ENCODE results near the gene TNFSF11. TPM values are rescaled to one million over a fixed set of nuclear protein-coding genes. Genes with fewer than 3 reads are reported as not detected.
A peak's percentile ranks its signal among the peaks of the same experiment; 100 is the strongest.
"Not testable (repeated sequence)": the region's sequence is repeated elsewhere in the genome, so short reads cannot be mapped to it uniquely, and the experiment has no call there.

Gene TNFSF11
- total RNA-seq, 1 experiment from 2014 or later: 0.90 TPM

- Histone ChIP-seq H3K36me3 (replicated peaks; ENCODE audit: control insufficient read depth, insufficient read depth, low read length) (no peaks in the 10 kb centered on the region), H3K4me3 (ENCODE audit: insufficient read depth, low read depth, low read length) (no peak overlapping the region), H3K27me3 (ENCODE audit: control insufficient read depth, insufficient read depth, low read length) (no peaks in the 10 kb centered on the region)
- DNase-seq: no peak
These were observed 25.0 kb upstream of the TNFSF11 start for GRCh38 chr13:42548731-42549551.

- H3K36me3 ChIP-seq (replicated peaks; ENCODE audit: control insufficient read depth, insufficient read depth, low read length): no peaks in the 10 kb centered on the region
- no peaks in the 10 kb centered on the region for H3K27me3 ChIP-seq (ENCODE audit: control insufficient read depth, insufficient read depth, low read length)
- H3K4me3 ChIP-seq (ENCODE audit: insufficient read depth, low read depth, low read length): no peak overlapping the region
- DNase-seq: no peak
These were observed 24.4 kb upstream of the TNFSF11 start for GRCh38 chr13:42549552-42549936.

GRCh38 chr13:42551611-42552010, 22.3 kb upstream of the TNFSF11 start:
- no peak for DNase-seq
- Histone ChIP-seq H3K36me3 (replicated peaks; ENCODE audit: control insufficient read depth, insufficient read depth, low read length) (no peaks in the 10 kb centered on the region), H3K27me3 (ENCODE audit: control insufficient read depth, insufficient read depth, low read length) (no peaks in the 10 kb centered on the region), H3K4me3 (ENCODE audit: insufficient read depth, low read depth, low read length) (no peak overlapping the region)

- DNase-seq: no peak
- H3K36me3 ChIP-seq (replicated peaks; ENCODE audit: control insufficient read depth, insufficient read depth, low read length): no peaks in the 10 kb centered on the region
- H3K27me3 ChIP-seq (ENCODE audit: control insufficient read depth, insufficient read depth, low read length): no peaks in the 10 kb centered on the region
- no peak overlapping the region for H3K4me3 ChIP-seq (ENCODE audit: insufficient read depth, low read depth, low read length)
These were observed 20.6 kb upstream of the TNFSF11 start for GRCh38 chr13:42553098-42554046.

- no peaks in the 10 kb centered on the region for H3K36me3 ChIP-seq (replicated peaks; ENCODE audit: control insufficient read depth, insufficient read depth, low read length)
- no peak for DNase-seq
- no peaks in the 10 kb centered on the region for H3K27me3 ChIP-seq (ENCODE audit: control insufficient read depth, insufficient read depth, low read length)
- no peak overlapping the region for H3K4me3 ChIP-seq (ENCODE audit: insufficient read depth, low read depth, low read length)
These were observed 14.9 kb upstream of the TNFSF11 start for GRCh38 chr13:42559057-42559456.

- H3K36me3 ChIP-seq (replicated peaks; ENCODE audit: control insufficient read depth, insufficient read depth, low read length); H3K4me3 ChIP-seq (ENCODE audit: insufficient read depth, low read depth, low read length); DNase-seq; H3K27me3 ChIP-seq (ENCODE audit: control insufficient read depth, insufficient read depth, low read length): not testable (repeated sequence)
These were observed 14.3 kb upstream of the TNFSF11 start for GRCh38 chr13:42559573-42560218.

- H3K4me3 ChIP-seq (ENCODE audit: insufficient read depth, low read depth, low read length); DNase-seq; H3K36me3 ChIP-seq (replicated peaks; ENCODE audit: control insufficient read depth, insufficient read depth, low read length); H3K27me3 ChIP-seq (ENCODE audit: control insufficient read depth, insufficient read depth, low read length): not testable (repeated sequence)
These were observed 13.6 kb upstream of the TNFSF11 start for GRCh38 chr13:42560320-42560719.

- H3K36me3 ChIP-seq (replicated peaks; ENCODE audit: control insufficient read depth, insufficient read depth, low read length): no peaks in the 10 kb centered on the region
- no peak overlapping the region for H3K4me3 ChIP-seq (ENCODE audit: insufficient read depth, low read depth, low read length)
- H3K27me3 ChIP-seq (ENCODE audit: control insufficient read depth, insufficient read depth, low read length): no peaks in the 10 kb centered on the region
- no peak for DNase-seq
These were observed 12.0 kb upstream of the TNFSF11 start for GRCh38 chr13:42561752-42562467.

- Histone ChIP-seq H3K27me3 (ENCODE audit: control insufficient read depth, insufficient read depth, low read length) (no peaks in the 10 kb centered on the region), H3K36me3 (replicated peaks; ENCODE audit: control insufficient read depth, insufficient read depth, low read length) (no peaks in the 10 kb centered on the region), H3K4me3 (ENCODE audit: insufficient read depth, low read depth, low read length) (no peak overlapping the region)
- DNase-seq: peak; percentile 35
These were observed 6.0 kb upstream of the TNFSF11 start for GRCh38 chr13:42567906-42568305.

GRCh38 chr13:42569576-42570344, 4.2 kb upstream of the TNFSF11 start:
- Histone ChIP-seq H3K4me3 (ENCODE audit: insufficient read depth, low read depth, low read length) (no peak overlapping the region), H3K27me3 (ENCODE audit: control insufficient read depth, insufficient read depth, low read length) (peaks cover 8% of the 10 kb centered on the region), H3K36me3 (replicated peaks; ENCODE audit: control insufficient read depth, insufficient read depth, low read length) (no peaks in the 10 kb centered on the region)
- DNase-seq: no peak

- DNase-seq: no peak
- H3K4me3 ChIP-seq (ENCODE audit: insufficient read depth, low read depth, low read length): no peak overlapping the region
- peaks cover 20% of the 10 kb centered on the region for H3K27me3 ChIP-seq (ENCODE audit: control insufficient read depth, insufficient read depth, low read length)
- H3K36me3 ChIP-seq (replicated peaks; ENCODE audit: control insufficient read depth, insufficient read depth, low read length): no peaks in the 10 kb centered on the region
These were observed 2.1 kb upstream of the TNFSF11 start for GRCh38 chr13:42571895-42572294.

GRCh38 chr13:42574435-42575311, 721 bp downstream of the TNFSF11 start:
- H3K27me3 ChIP-seq (ENCODE audit: control insufficient read depth, insufficient read depth, low read length): peaks cover 20% of the 10 kb centered on the region
- no peaks in the 10 kb centered on the region for H3K36me3 ChIP-seq (replicated peaks; ENCODE audit: control insufficient read depth, insufficient read depth, low read length)
- peak overlapping the region; percentile 67 for H3K4me3 ChIP-seq (ENCODE audit: insufficient read depth, low read depth, low read length)
- peak; percentile 73 for DNase-seq

- DNase-seq: no peak
- Histone ChIP-seq H3K36me3 (replicated peaks; ENCODE audit: control insufficient read depth, insufficient read depth, low read length) (no peaks in the 10 kb centered on the region), H3K27me3 (ENCODE audit: control insufficient read depth, insufficient read depth, low read length) (peaks cover 20% of the 10 kb centered on the region), H3K4me3 (ENCODE audit: insufficient read depth, low read depth, low read length) (no peak overlapping the region)
These were observed 2.0 kb downstream of the TNFSF11 start for GRCh38 chr13:42575938-42576337.

All from H7 (cell line).